ENCODE data around the gene GABRD. TPM values are rescaled to one million over a fixed set of nuclear protein-coding genes. Genes with fewer than 3 reads are reported as not detected.

The GABRD gene
- total and polyA plus RNA-seq, 10 of the 15 experiments (the other 5 are each of a cell fraction or from before 2014, with no cell fraction given), result not detected

DNA sequence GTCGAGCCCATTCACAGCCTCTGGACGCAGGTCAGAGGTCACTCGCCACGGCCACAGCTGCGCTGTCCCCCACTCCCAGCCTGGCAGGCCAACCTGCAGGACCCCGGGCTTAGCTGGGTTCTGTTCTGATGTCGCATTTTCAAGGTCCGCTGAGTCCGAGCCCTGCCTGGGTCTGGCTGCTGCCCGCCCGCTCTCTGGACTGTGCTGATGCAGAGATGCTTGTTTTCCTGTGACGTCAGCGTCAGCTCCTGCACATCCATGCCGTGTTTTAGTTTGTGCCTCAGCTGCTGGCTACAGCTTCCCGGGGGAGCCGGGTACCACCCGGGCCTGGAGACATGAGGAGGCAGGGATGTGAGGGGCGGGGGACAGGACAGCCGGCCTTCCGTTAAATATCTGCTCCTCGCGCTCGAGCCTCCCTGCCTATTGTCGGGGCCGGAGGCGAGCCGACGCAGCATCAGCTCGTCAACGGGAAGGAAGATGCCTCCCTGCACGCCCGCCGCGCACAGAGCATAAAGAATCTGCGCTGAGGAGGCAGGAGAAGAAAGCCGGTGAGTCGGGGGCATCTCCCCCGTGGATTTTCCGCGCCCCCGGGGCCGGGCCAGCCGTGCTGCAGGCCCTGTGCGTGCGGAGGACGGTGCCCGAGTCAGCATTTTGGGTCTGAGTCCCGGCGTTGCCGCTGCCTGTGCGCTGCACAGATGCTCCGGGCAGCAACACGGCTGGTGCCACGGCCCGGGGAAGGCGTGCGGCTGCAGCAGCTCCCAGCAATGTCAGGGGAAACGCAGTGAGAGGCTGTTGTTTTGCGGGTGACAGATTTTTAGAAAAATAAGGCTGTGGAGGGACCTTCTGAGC, 54.5 kb downstream of the GABRD start (continued):
- no peak for TF ChIP-seq HSF1 (IDR thresholded peaks at IDR 0.05; ENCODE audit: low read depth, low read length)
- TF ChIP-seq RBBP5 (conservative IDR thresholded peaks at IDR 0.05), result no peak
- no peak for TF ChIP-seq JUNB (IDR thresholded peaks at IDR 0.05)
- no peak for TF ChIP-seq ZBTB33 (IDR thresholded peaks at IDR 0.05)
- no peak for TF ChIP-seq SIX5 (IDR thresholded peaks at IDR 0.05; ENCODE audit: low read depth, low read length, severe bottlenecking)
- no peak for TF ChIP-seq MYB (IDR thresholded peaks at IDR 0.05; ENCODE audit: borderline replicate concordance, low read depth, low read length)
- TF ChIP-seq, protein P1, sequence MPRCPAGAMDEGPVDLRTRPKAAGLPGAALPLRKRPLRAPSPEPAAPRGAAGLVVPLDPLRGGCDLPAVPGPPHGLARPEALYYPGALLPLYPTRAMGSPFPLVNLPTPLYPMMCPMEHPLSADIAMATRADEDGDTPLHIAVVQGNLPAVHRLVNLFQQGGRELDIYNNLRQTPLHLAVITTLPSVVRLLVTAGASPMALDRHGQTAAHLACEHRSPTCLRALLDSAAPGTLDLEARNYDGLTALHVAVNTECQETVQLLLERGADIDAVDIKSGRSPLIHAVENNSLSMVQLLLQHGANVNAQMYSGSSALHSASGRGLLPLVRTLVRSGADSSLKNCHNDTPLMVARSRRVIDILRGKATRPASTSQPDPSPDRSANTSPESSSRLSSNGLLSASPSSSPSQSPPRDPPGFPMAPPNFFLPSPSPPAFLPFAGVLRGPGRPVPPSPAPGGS (IDR thresholded peaks at IDR 0.05; ENCODE audit: borderline replicate concordance, insufficient read depth, low read depth, low read length, poor library complexity, severe bottlenecking), result no peak
- TF ChIP-seq SMAD1 (IDR thresholded peaks at IDR 0.05; ENCODE audit: low read depth, partially characterized antibody), result no peak
- no peak for TF ChIP-seq ZNF592 (IDR thresholded peaks at IDR 0.05)
- no peak for TF ChIP-seq CHD1 (IDR thresholded peaks at IDR 0.05; ENCODE audit: low read depth, low read length)

Data from GM12878 (cell line).